ENCODE results near the gene RNF180. TPM values are rescaled to one million over a fixed set of nuclear protein-coding genes. Genes with fewer than 3 reads are reported as not detected.

RNF180 gene
- total RNA-seq, 1 donor from 2014 or later: 7.9 TPM

- Histone ChIP-seq H3K4me1 (peaks cover 4 to 13% of the 10 kb centered on the region in 2 donors), H3K9me3 (no peaks in the 10 kb centered on the region), H3K4me3 (peak overlapping the region in 1 of 2 donors; percentile 82), H3K27me3 (no peaks in the 10 kb centered on the region), H3K27ac (peak overlapping the region; percentile 95 to 97), H3K36me3 (no peaks in the 10 kb centered on the region)
- no peak for TF ChIP-seq CTCF (IDR thresholded peaks at IDR 0.05)
- intact Hi-C loops (cut with DNase I): loop anchor here (2.0 to 10.0 kb wide), 4 partner anchors 15 to 1979 kb away; partner anchors contain the start of genes NLN, SGTB and SREK1
- no peak for DNase-seq (ENCODE audit: low spot score in 2 of 2)
These were observed 1.9 kb upstream of the RNF180 start for GRCh38 chr5:64163746-64164145.

DNA sequence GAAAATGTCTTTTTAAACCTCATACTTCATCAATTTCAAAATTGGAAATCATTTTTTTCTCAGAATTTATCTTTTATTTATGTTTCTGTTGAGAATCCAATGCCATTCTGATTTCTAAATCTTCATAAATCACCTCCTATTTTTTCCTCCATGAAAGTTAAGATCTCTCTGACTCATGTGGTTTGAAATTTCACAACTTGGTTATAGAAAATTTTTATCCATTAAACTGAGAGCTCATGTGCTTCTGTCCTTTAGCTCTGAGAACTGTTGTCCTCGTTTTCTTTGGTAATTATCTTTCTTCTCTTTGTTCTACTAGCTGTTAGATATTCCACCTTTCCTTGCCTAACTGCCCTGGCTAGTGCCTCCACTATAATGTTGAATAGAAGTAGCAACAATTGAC is 1.5 kb upstream of the RNF180 start:
- Histone ChIP-seq H3K27ac (peak overlapping the region; percentile 95 to 97), H3K36me3 (no peaks in the 10 kb centered on the region), H3K9me3 (no peaks in the 10 kb centered on the region), H3K4me1 (peaks cover 4 to 13% of the 10 kb centered on the region in 2 donors), H3K4me3 (peak overlapping the region; percentile 82 to 84), H3K27me3 (no peaks in the 10 kb centered on the region)
- no peak for DNase-seq (ENCODE audit: low spot score in 2 of 2)
- TF ChIP-seq CTCF (IDR thresholded peaks at IDR 0.05): no peak
- intact Hi-C loops (cut with DNase I): loop anchor here (5.0 to 10.0 kb wide), 3 partner anchors 901 to 1978 kb away; partner anchors contain the start of genes NLN, SGTB and SREK1

GRCh38 chr5:64165160-64165499 is 513 bp upstream of the RNF180 start:
- Histone ChIP-seq H3K4me1 (peaks cover 4 to 13% of the 10 kb centered on the region in 2 donors), H3K9me3 (no peaks in the 10 kb centered on the region), H3K36me3 (no peaks in the 10 kb centered on the region), H3K27me3 (no peaks in the 10 kb centered on the region), H3K4me3 (peak overlapping the region; percentile 82 to 84), H3K27ac (peak overlapping the region; percentile 95 to 97)
- no peak for TF ChIP-seq CTCF (IDR thresholded peaks at IDR 0.05)
- DNase-seq (ENCODE audit: low spot score in 2 of 2): no peak
- intact Hi-C loops (cut with DNase I): loop anchor here (5.0 to 10.0 kb wide), 3 partner anchors 42 to 1560 kb away; partner anchors contain the start of genes NLN and SGTB

DNA sequence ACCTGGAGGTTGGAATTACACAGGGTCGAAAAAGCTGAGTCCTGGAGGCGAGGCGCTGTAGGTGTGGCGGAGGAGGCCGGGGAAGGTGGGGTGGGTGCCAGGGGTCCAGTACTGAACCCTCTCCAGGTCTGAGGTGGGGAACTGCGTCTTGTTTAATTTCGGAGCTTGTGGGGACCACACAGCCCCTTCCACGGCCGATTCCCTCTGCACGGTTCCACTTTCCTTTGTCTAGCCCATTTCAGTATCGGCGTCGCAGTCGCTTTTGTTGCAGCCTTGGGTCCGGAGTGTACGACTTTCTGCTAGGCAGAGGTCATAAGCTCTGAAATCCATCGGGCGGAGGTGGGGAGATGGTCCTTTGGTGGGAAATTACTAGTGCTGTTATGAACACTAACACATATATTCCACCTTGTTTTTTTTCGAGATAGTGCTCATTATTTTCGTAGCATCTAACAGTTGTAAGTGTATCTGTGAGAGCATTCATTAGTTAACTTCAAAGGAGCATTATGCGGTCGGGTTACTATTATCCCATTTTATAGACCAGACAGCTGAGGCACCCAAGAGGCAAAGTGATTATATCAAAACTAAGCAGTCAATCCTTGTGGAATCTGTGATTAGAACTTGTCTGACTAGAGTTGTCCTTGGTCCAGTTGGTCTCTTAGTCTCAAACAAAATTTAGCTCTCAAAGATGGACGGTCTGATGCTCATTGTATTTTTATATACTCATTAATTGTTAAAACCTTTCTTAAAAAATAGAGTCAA is 737 bp downstream of the RNF180 start:
- peak overlapping the region; percentile 82 to 84 for H3K4me3 ChIP-seq
- intact Hi-C loops (cut with DNase I): loop anchor here (5.0 to 10.0 kb wide), 3 partner anchors 41 to 1558 kb away; partner anchors contain the start of genes NLN and SGTB

GRCh38 chr5:64176301-64176700 is 10.7 kb downstream of the RNF180 start:
- H3K4me3 ChIP-seq: no peak overlapping the region
- no peaks in the 10 kb centered on the region for H3K36me3 ChIP-seq
- peaks cover 0 to 8% of the 10 kb centered on the region in 2 donors for H3K4me1 ChIP-seq
- no peak for TF ChIP-seq CTCF (IDR thresholded peaks at IDR 0.05)
- intact Hi-C loops (cut with DNase I): no loop called here
- no peak for DNase-seq (ENCODE audit: low spot score in 2 of 2)
- no peaks in the 10 kb centered on the region for H3K9me3 ChIP-seq
- no peak overlapping the region for H3K27ac ChIP-seq
- no peaks in the 10 kb centered on the region for H3K27me3 ChIP-seq

More for the DNA sequence above, 737 bp downstream of the RNF180 start:
- H3K4me1 ChIP-seq: peaks cover 4 to 13% of the 10 kb centered on the region in 2 donors
- H3K36me3 ChIP-seq: no peaks in the 10 kb centered on the region
- DNase-seq (ENCODE audit: low spot score in 2 of 2): no peak
- H3K27ac ChIP-seq: peak overlapping the region; percentile 95 to 97
- no peak for TF ChIP-seq CTCF (IDR thresholded peaks at IDR 0.05)
- no peaks in the 10 kb centered on the region for H3K9me3 ChIP-seq
- H3K27me3 ChIP-seq: no peaks in the 10 kb centered on the region

All from ascending aorta (tissue), 2 donors.